Neural cell (in vitro differentiated cells): ENCODE results near the gene ESF1. TPM values are rescaled to one million over a fixed set of nuclear protein-coding genes. Genes with fewer than 3 reads are reported as not detected.
A peak's percentile ranks its signal among the peaks of the same experiment; 100 is the strongest.

Experiments
- H2AFZ ChIP-seq: fragments of 200-600, 300-800 bp; sonication (generic), shearing (Covaris generic); 2 replicates; pipeline ENCODE4 v1.6.0; 2014; ENCODE audit warnings: low read depth, mild to moderate bottlenecking, antibody characterized with exemption, low read length, moderate library complexity
- H3F3A ChIP-seq: fragments of 200-600 bp; shearing (Covaris generic); 2 replicates; pipeline ENCODE4 v1.6.1; 2016; ENCODE audit warnings: mild to moderate bottlenecking, moderate library complexity, mixed read lengths, antibody characterized with exemption, low read length; ENCODE audit not compliant: insufficient read depth, poor library complexity, severe bottlenecking
- H3K27ac ChIP-seq: fragments of 200-600, 300-800 bp; sonication (generic), shearing (Covaris generic); 2 replicates; pipeline ENCODE4 v1.5.1; 2014; ENCODE audit warnings: mild to moderate bottlenecking, low read length, moderate library complexity
- H3K27me3 ChIP-seq: fragments of 300-800, 200-600 bp; sonication (generic), shearing (Covaris generic); 2 replicates; pipeline ENCODE4 v1.6.0; 2014; ENCODE audit warnings: mild to moderate bottlenecking, low read depth, low read length, moderate library complexity; ENCODE audit not compliant: insufficient read depth
- H3K36me3 ChIP-seq: fragments of 300-800, 200-600 bp; sonication (generic), shearing (Covaris generic); 2 replicates; pipeline ENCODE4 v1.5.1; 2014; ENCODE audit warnings: mild to moderate bottlenecking, antibody characterized with exemption, low read length, moderate library complexity; ENCODE audit not compliant: insufficient read depth
- H3K4me2 ChIP-seq: fragments of 300-800, 200-600 bp; sonication (generic), shearing (Covaris generic); 2 replicates; pipeline ENCODE4 v1.6.0; 2014; ENCODE audit warnings: mild to moderate bottlenecking, low read length
- H3K4me3 ChIP-seq: fragments of 300-800, 200-600 bp; sonication (generic), shearing (Covaris generic); 2 replicates; pipeline ENCODE4 v1.5.1; 2014; ENCODE audit warnings: mild to moderate bottlenecking, low read length, moderate library complexity
- H3K79me2 ChIP-seq: fragments of 200-600 bp; shearing (Covaris generic); replicated peaks from 2 replicates; pipeline ENCODE4 v1.6.0; 2014; ENCODE audit warnings: mild to moderate bottlenecking, low read length, moderate library complexity; ENCODE audit not compliant: insufficient read depth
- H3K9ac ChIP-seq: fragments of 300-800, 200-600 bp; sonication (generic), shearing (Covaris generic); 2 replicates; pipeline ENCODE4 v1.6.1; 2016; ENCODE audit warnings: mild to moderate bottlenecking, low read length, mixed read lengths
- H3K9me2 ChIP-seq: fragments of 200-600 bp; shearing (Covaris generic); 2 replicates; pipeline ENCODE4 v1.6.1; 2016; ENCODE audit warnings: mild to moderate bottlenecking, low read length, mixed read lengths; ENCODE audit not compliant: insufficient read depth
- H3K9me3 ChIP-seq: fragments of 200-600, 300-800 bp; sonication (generic), shearing (Covaris generic); 2 replicates; pipeline ENCODE4 v1.6.1; 2016; ENCODE audit warnings: mild to moderate bottlenecking, mixed run types, low read length, moderate library complexity, mixed read lengths
- H4K20me1 ChIP-seq: fragments of 200-600 bp; shearing (Covaris generic); 2 replicates; pipeline ENCODE4 v1.6.1; 2016; ENCODE audit warnings: mild to moderate bottlenecking, mixed run types; ENCODE audit not compliant: insufficient read depth
- EP300 ChIP-seq: fragments of 450-650 bp; conservative IDR thresholded peaks from 2 replicates; pipeline ENCODE4 v1.6.1; 2014; ENCODE audit warnings: antibody characterized with exemption, mild to moderate bottlenecking, moderate library complexity; ENCODE audit not compliant: poor library complexity, severe bottlenecking
- EZH2 ChIP-seq: fragments of 200-600, 300-800 bp; shearing (Covaris generic), sonication (generic); IDR thresholded peaks from 2 replicates; pipeline ENCODE4 v1.6.1; 2014; ENCODE audit warnings: antibody characterized with exemption, low read length, borderline replicate concordance, mild to moderate bottlenecking; ENCODE audit not compliant: insufficient read depth, poor library complexity, severe bottlenecking
- MXI1 ChIP-seq: fragments of 450-650 bp; conservative IDR thresholded peaks from 2 replicates; pipeline ENCODE4 v1.6.1; 2014; ENCODE audit warnings: antibody characterized with exemption, mild to moderate bottlenecking; ENCODE audit not compliant: poor library complexity, severe bottlenecking
- POLR2AphosphoS5 ChIP-seq: IDR thresholded peaks from 2 replicates; pipeline ENCODE4 v1.6.1; 2012
- RAD21 ChIP-seq: fragments of 450-650 bp; conservative IDR thresholded peaks from 2 replicates; pipeline ENCODE4 v1.6.1; 2014; ENCODE audit warnings: antibody characterized with exemption, mild to moderate bottlenecking, moderate library complexity
- REST ChIP-seq: IDR thresholded peaks from 2 replicates; pipeline ENCODE4 v1.6.1; 2012; ENCODE audit warnings: borderline replicate concordance
- SMC3 ChIP-seq: fragments of 450-650 bp; conservative IDR thresholded peaks from 2 replicates; pipeline ENCODE4 v1.6.1; 2014; ENCODE audit warnings: antibody characterized with exemption, mild to moderate bottlenecking, moderate library complexity; ENCODE audit not compliant: poor library complexity
- TAF1 ChIP-seq: IDR thresholded peaks from 2 replicates; pipeline ENCODE4 v1.6.1; 2012; ENCODE audit warnings: low read depth
- polyA plus RNA-seq: library from polyadenylated mRNA; depleted of rRNA; stranded (reverse); fragments of >200 nt; gene quantifications from 2 replicates; pipeline ENCODE4 v1.2.3, GENCODE V29; 2014
- TF ChIP-seq, protein P1 (sequence below): fragments of 450-650 bp; IDR thresholded peaks from 2 replicates; pipeline ENCODE4 v1.5.1; 2014; ENCODE audit warnings: antibody characterized with exemption, mild to moderate bottlenecking, moderate library complexity; ENCODE audit not compliant: poor library complexity, severe bottlenecking

ESF1 gene
- polyA plus RNA-seq, 1 donor from 2014 or later = 10.0 TPM

GRCh38 chr20:13788167-13788834 lies 3.6 kb upstream of the ESF1 start:
- Histone ChIP-seq H3K27ac (no peak overlapping the region), H3K4me3 (no peak overlapping the region), H3K79me2 (peaks cover 31% of the 10 kb centered on the region), H3K36me3 (peaks cover 4% of the 10 kb centered on the region), H3K4me2 (no peak overlapping the region), H3K9me3 (no peaks in the 10 kb centered on the region), H3K27me3 (no peaks in the 10 kb centered on the region), H3F3A (no peaks in the 10 kb centered on the region), H3K9me2 (no peaks in the 10 kb centered on the region), H2AFZ (no peak overlapping the region), H4K20me1 (no peaks in the 10 kb centered on the region), H3K9ac (no peak overlapping the region)
- TF ChIP-seq EP300 (no peak), RAD21 (peak; percentile 64), POLR2AphosphoS5 (no peak), SMC3 (peak; percentile 81), MXI1 (no peak), EZH2 (no peak), REST (no peak)
- TF ChIP-seq, protein P1, sequence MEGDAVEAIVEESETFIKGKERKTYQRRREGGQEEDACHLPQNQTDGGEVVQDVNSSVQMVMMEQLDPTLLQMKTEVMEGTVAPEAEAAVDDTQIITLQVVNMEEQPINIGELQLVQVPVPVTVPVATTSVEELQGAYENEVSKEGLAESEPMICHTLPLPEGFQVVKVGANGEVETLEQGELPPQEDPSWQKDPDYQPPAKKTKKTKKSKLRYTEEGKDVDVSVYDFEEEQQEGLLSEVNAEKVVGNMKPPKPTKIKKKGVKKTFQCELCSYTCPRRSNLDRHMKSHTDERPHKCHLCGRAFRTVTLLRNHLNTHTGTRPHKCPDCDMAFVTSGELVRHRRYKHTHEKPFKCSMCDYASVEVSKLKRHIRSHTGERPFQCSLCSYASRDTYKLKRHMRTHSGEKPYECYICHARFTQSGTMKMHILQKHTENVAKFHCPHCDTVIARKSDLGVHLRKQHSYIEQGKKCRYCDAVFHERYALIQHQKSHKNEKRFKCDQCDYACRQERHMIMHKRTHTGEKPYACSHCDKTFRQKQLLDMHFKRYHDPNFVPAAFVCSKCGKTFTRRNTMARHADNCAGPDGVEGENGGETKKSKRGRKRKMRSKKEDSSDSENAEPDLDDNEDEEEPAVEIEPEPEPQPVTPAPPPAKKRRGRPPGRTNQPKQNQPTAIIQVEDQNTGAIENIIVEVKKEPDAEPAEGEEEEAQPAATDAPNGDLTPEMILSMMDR = peak; percentile 76

DNA sequence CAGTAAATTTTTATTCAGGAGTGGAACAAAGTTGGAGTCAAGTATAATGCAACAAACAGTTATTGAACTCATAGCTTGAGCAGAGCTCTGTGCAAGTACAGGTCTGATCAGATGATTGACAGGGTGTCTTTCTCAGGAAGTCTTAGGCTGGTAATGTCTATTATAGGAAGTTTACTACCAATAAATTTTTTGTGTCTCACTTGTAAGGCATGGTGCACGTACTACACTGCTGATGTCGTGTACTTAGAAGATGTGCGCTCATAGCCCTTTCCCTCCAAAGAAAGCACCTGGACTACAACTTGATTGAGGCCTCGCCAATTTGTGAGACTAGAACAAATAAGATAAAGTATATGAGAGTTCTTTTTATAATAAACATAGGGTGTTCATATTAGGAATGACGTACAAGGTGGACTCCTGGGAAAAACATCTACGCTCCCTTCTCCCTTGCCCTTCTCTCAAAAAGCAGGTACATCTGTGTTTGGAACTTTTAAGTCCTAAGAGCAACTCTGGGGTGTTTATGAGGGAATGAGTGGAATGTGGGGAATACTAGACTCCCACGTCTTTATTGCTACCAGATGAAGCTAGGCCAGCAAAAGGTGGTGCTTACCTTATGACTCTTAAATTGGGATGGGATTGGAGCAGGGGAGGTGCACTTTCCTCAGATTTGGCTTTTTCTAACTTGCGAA lies 1.6 kb upstream of the ESF1 start:
- Histone ChIP-seq H3K4me2 (peak overlapping the region; percentile 90), H3K79me2 (peaks cover 36% of the 10 kb centered on the region), H3F3A (no peaks in the 10 kb centered on the region), H2AFZ (no peak overlapping the region), H4K20me1 (no peaks in the 10 kb centered on the region), H3K9me2 (no peaks in the 10 kb centered on the region), H3K36me3 (peaks cover 4% of the 10 kb centered on the region), H3K4me3 (peak overlapping the region; percentile 79), H3K27me3 (no peaks in the 10 kb centered on the region), H3K9ac (peak overlapping the region; percentile 89), H3K27ac (no peak overlapping the region), H3K9me3 (no peaks in the 10 kb centered on the region)
- TF ChIP-seq, protein P1 = no peak
- TF ChIP-seq EP300 (no peak), REST (no peak), SMC3 (no peak), EZH2 (no peak), POLR2AphosphoS5 (no peak), TAF1 (no peak), MXI1 (no peak), RAD21 (no peak)
